PC-9 (cell line): ENCODE measurements around the gene UCN3.

Experiments used
- CTCF ChIP-seq: fragments of 200-600 bp; sonication (generic); conservative IDR thresholded peaks from 2 replicates; pipeline ENCODE4 v1.6.1; 2017; ENCODE audit warnings: mixed run types, antibody characterized with exemption, mild to moderate bottlenecking, moderate library complexity
- EZH2 ChIP-seq: fragments of 200-600 bp; sonication (generic); IDR thresholded peaks from 2 replicates; pipeline ENCODE4 v1.8.0; 2017; ENCODE audit warnings: antibody characterized with exemption, low read depth

- TF ChIP-seq CTCF (no peak), EZH2 (no peak)
These were observed 59.0 kb downstream of the UCN3 start for GRCh38 chr10:5423771-5424170.
